Transverse colon (tissue), 4 donors: Measurements from ENCODE around the gene EMX2. TPM values are rescaled to one million over a fixed set of nuclear protein-coding genes. Genes with fewer than 3 reads are reported as not detected.

Experiments used
- DNase-seq: peaks from one replicate; pipeline ENCODE4 v3.0.0-alpha.2; 2019
- H3K27ac ChIP-seq, 4 donors: fragments of 200-600 bp; sonication (generic); 2 replicates each; pipeline ENCODE4 v1.5.1; 2016 to 2018; ENCODE audit warnings: inconsistent platforms in 4 of 4
- H3K27me3 ChIP-seq: fragments of 200-600 bp; sonication (generic); 2 replicates; pipeline ENCODE4 v1.5.1; 2017; ENCODE audit warnings: inconsistent platforms
- H3K36me3 ChIP-seq, 4 donors: fragments of 200-600 bp; sonication (generic); 2 replicates each; pipeline ENCODE4 v1.5.1; 2017 to 2019; ENCODE audit warnings: inconsistent platforms in 4 of 4
- H3K4me1 ChIP-seq, 4 donors: fragments of 200-600 bp; sonication (generic); 2 replicates each; pipeline ENCODE4 v1.5.1; 2017 to 2020; ENCODE audit warnings: inconsistent platforms in 4 of 4
- H3K4me3 ChIP-seq, 4 donors: fragments of 200-600 bp; sonication (generic); 1 replicate in 1 of 4; 2 replicates in 3 of 4; pipeline versions ENCODE4 v1.5.1 to v1.6.1; 2017 to 2019; ENCODE audit warnings: inconsistent platforms in 4 of 4
- H3K9me3 ChIP-seq, 2 donors: fragments of 200-600 bp; sonication (generic); 2 replicates each; pipeline ENCODE4 v1.5.1; 2017 to 2019; ENCODE audit warnings: inconsistent platforms in 2 of 2
- CTCF ChIP-seq, 5 experiments: fragments of 200-600 bp in 3 of 5; fragments of 450-650 bp in 2 of 5; sonication (generic) in 3 of 5; IDR thresholded peaks; 1 replicate in 2 of 5; 2 replicates in 3 of 5; pipeline ENCODE4 v1.5.1; 2016 to 2017; ENCODE audit warnings: antibody characterized with exemption in 5 of 5, inconsistent platforms in 3 of 5, mild to moderate bottlenecking in 2 of 5, moderate library complexity in 1 of 5
- EP300 ChIP-seq: sonication (generic); formaldehyde crosslinking; IDR thresholded peaks from one replicate; pipeline ENCODE4 v1.6.1; 2017; ENCODE audit warnings: antibody characterized with exemption, low read depth
- POLR2A ChIP-seq: fragments of 450-650 bp; IDR thresholded peaks from one replicate; pipeline ENCODE4 v1.6.1; 2016; ENCODE audit warnings: antibody characterized with exemption, mild to moderate bottlenecking, moderate library complexity
- POLR2AphosphoS5 ChIP-seq, 3 donors: sonication (generic); formaldehyde crosslinking; IDR thresholded peaks; one replicate each; pipeline ENCODE4 v1.6.1; 2016; ENCODE audit warnings: antibody characterized with exemption in 3 of 3
- WGBS, 2 donors: methylation state at CpG; one replicate each; pipeline ENCODE4 v1.1.5; 2018; ENCODE audit warnings: low coverage in 1 of 2; 5-methylcytosine and 5-hydroxymethylcytosine counted together
- in situ Hi-C, 4 donors: fragments of 200-750 bp; cut with MboI; loops; one replicate each; pipeline versions ENCODE4 v1.15.0 to v1.15.1; 2017; ENCODE audit warnings: low sequenced_read_pairs in 3 of 4, low pct_ligation_motif_present in 1 of 4, low pct_unique_long_range_greater_than_20kb in 1 of 4
- intact Hi-C: fragments of 100-400 bp; cut with DNase I; formaldehyde crosslinking; loops from one replicate; pipeline ENCODE4 v1.15.1; 2023; ENCODE audit warnings: low total_unique reads
- total RNA-seq, 4 donors: library from RNA; depleted of rRNA; stranded (reverse); fragments of >200 nt; gene quantifications; one replicate each; pipeline ENCODE4 v1.1.0, GENCODE V29; 2016

Gene EMX2
- total RNA-seq, 4 donors from 2014 or later = 0.95 TPM; not detected in 3

DNA sequence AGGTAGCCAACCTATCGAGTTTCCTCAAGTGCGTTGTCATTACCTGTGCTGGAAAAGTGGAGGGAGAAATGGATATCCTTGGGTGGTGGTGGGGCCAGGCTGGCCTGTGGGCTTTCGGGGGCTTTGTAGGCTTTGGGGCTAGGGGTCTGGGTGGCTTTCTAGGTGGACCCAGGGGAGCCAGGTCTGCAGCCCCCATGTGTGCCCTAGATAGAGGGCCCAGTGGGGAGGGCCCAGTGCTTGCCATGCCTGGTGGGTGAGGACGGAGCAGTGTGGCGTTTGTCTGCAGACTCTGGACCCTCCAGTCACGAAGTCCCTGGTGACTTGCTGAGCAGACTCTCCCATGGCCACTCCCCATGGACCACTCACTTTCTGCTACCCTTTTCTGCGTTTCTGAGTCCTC lies 19.7 kb downstream of the EMX2 start:
- Histone ChIP-seq H3K36me3 (no peaks in the 10 kb centered on the region), H3K4me3 (no peak overlapping the region), H3K9me3 (no peaks in the 10 kb centered on the region), H3K27me3 (peaks cover 38% of the 10 kb centered on the region), H3K27ac (no peak overlapping the region), H3K4me1 (no peaks in the 10 kb centered on the region)
- TF ChIP-seq EP300 = no peak
- no peak for TF ChIP-seq POLR2AphosphoS5 (IDR thresholded peaks at IDR 0.05)
- no peak for TF ChIP-seq POLR2A
- TF ChIP-seq CTCF (IDR thresholded peaks at IDR 0.05) = no peak
- 80 to 96% methylated on average over 3 to 6 of the region's 7 CpGs for WGBS, 2 donors
- intact Hi-C loops = no loop called here
- DNase-seq = no peak
- in situ Hi-C loops = no loop called here

DNA sequence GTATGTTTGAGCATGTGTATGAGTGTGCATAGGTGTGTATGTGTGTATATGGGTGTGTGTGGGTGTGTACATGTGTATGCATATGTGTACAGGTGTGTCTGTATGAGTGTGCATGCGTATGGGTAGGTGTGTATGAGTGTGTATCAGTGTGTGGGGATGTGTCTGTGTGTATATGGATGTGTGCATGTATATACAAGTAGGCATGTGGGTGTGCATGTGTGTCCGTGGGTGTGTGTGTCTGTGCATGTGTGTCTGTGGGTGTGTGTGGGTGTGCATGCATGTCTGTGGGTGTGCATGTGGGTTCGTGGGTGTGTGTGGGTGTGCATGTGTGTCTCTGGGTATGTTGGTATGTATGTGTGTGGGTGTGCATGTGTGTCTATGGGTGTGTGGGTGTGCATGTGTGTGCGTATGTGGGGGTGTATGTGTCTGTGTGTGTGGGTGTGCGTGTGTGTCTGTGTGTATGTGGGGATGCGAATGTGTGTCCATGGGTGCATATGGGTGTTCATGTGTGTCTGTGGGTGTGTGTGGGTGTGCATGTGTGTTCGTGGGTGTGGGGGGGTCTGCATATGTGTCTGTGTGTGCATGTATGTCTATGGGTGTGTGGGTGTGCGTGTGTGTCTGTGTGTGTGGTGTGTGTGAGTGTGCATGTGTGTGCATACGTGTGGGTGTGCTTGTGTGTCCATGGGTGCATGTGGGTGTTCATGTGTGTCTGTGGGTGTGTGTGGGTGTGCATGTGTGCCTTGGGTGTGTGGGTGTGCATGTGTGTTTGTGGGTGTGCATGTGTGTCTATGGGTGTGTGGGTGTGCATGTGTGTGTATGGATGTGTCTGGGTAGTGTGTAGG lies 20.6 kb downstream of the EMX2 start:
- Histone ChIP-seq H3K4me3 (no peak overlapping the region), H3K27ac (no peak overlapping the region), H3K9me3 (no peaks in the 10 kb centered on the region), H3K4me1 (no peaks in the 10 kb centered on the region), H3K27me3 (peaks cover 40% of the 10 kb centered on the region), H3K36me3 (no peaks in the 10 kb centered on the region)
- DNase-seq = no peak
- intact Hi-C loops (no loop called here), in situ Hi-C loops (no loop called here)
- 81% methylated on average over 6 to 9 of the region's 9 CpGs for WGBS, 2 donors
- TF ChIP-seq POLR2AphosphoS5 (IDR thresholded peaks at IDR 0.05) (no peak), EP300 (no peak), POLR2A (no peak), CTCF (IDR thresholded peaks at IDR 0.05) (no peak)

- no peaks in the 10 kb centered on the region for H3K36me3 ChIP-seq
- H3K9me3 ChIP-seq = no peaks in the 10 kb centered on the region
- no peak overlapping the region for H3K27ac ChIP-seq
- no peak for TF ChIP-seq POLR2A
- TF ChIP-seq POLR2AphosphoS5 (IDR thresholded peaks at IDR 0.05) = no peak
- no peak for TF ChIP-seq CTCF (IDR thresholded peaks at IDR 0.05)
- no peak for TF ChIP-seq EP300
- H3K27me3 ChIP-seq = peaks cover 40% of the 10 kb centered on the region
- in situ Hi-C loops (no loop called here), intact Hi-C loops (no loop called here)
- no peak for DNase-seq
- no peak overlapping the region for H3K4me3 ChIP-seq
- 71 to 78% methylated on average over 5 to 10 of the region's 10 CpGs for WGBS, 2 donors
- H3K4me1 ChIP-seq = no peaks in the 10 kb centered on the region
These were observed 21.2 kb downstream of the EMX2 start for GRCh38 chr10:117563780-117564179.

DNA sequence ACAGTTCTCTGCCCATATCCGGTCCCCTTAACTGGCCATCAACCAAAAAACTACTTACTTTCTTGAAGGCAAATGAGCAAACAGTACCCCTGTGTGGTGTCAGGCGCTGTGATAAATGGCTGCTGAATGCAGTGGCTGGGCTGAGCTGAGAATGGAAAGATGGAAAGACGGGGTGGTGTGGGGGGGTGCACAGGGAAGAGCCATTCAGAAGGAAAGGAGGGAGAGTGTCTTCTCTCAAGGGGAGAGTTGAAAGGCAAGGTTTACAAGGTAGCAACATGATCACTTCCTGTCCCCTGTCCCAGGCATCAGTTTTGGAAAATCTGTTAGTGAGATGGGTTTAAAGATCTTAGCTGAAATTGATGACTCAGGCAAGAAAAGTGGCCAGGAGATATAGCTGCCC lies 22.5 kb downstream of the EMX2 start:
- 39 to 49% methylated on average over 2 to 3 of the region's 3 CpGs for WGBS, 2 donors
- Histone ChIP-seq H3K36me3 (no peaks in the 10 kb centered on the region), H3K4me3 (no peak overlapping the region), H3K27ac (no peak overlapping the region), H3K9me3 (no peaks in the 10 kb centered on the region), H3K27me3 (peaks cover 46% of the 10 kb centered on the region), H3K4me1 (no peaks in the 10 kb centered on the region)
- no peak for DNase-seq
- TF ChIP-seq CTCF (IDR thresholded peaks at IDR 0.05) = no peak
- TF ChIP-seq EP300 = no peak
- TF ChIP-seq POLR2AphosphoS5 (IDR thresholded peaks at IDR 0.05) = no peak
- no peak for TF ChIP-seq POLR2A
- in situ Hi-C loops (no loop called here), intact Hi-C loops (no loop called here)
